22Rv1 (cell line): ENCODE results near the gene NKD1.

Source experiments
- CTCF ChIP-seq: fragments of 450-650 bp; IDR thresholded peaks from 2 replicates; pipeline ENCODE4 v1.5.1; 2017; ENCODE audit warnings: mild to moderate bottlenecking
- ZFX ChIP-seq: fragments of 450-650 bp; IDR thresholded peaks from 2 replicates; pipeline ENCODE4 v1.6.1; 2017; ENCODE audit warnings: antibody characterized with exemption, borderline replicate concordance

- no peak for TF ChIP-seq CTCF
- TF ChIP-seq ZFX = no peak
These were observed 70.2 kb downstream of the NKD1 start for GRCh38 chr16:50618238-50618918.
